OCI-M1 (cell line): ENCODE measurements around the gene JTB.

Experiments
- DNase-seq: peaks from one replicate; lab custom pipeline; 2025; lab: John Stamatoyannopoulos, UW

The JTB gene

GRCh38 chr1:153932156-153933131 is 45.0 kb downstream of the JTB start:
- no peak for DNase-seq

- no peak for DNase-seq
These were observed 47.2 kb downstream of the JTB start for GRCh38 chr1:153929981-153930948.

GRCh38 chr1:153929426-153929825 is 48.0 kb downstream of the JTB start:
- DNase-seq = no peak

GRCh38 chr1:153928791-153929341 is 48.6 kb downstream of the JTB start:
- no peak for DNase-seq

- DNase-seq = no peak
These were observed 49.2 kb downstream of the JTB start for GRCh38 chr1:153928245-153928644.

- DNase-seq = no peak
These were observed 51.1 kb downstream of the JTB start for GRCh38 chr1:153926405-153926804.
